NCI-H1436 (cell line): ENCODE results near the gene FSIP2.

ENCODE experiments used
- DNase-seq: peaks from one replicate; lab custom pipeline; 2025; lab: John Stamatoyannopoulos, UW

The FSIP2 gene

GRCh38 chr2:185738679-185739472, at the start of gene FSIP2:
Gene FSIP2 (plus strand): TSS chr2:185738804. CDS start chr2:185738895, 91 bp downstream.
- DNase-seq: no peak

- DNase-seq: no peak
Observed at GRCh38 chr2:185689906-185690539, 48.6 kb upstream of the FSIP2 start.

- DNase-seq: no peak
Observed at GRCh38 chr2:185695711-185696235, 42.8 kb upstream of the FSIP2 start.

- no peak for DNase-seq
Observed at GRCh38 chr2:185700883-185701282, 37.7 kb upstream of the FSIP2 start.

GRCh38 chr2:185734658-185735057, 3.9 kb upstream of the FSIP2 start:
- no peak for DNase-seq

GRCh38 chr2:185736210-185736609, 2.4 kb upstream of the FSIP2 start:
- no peak for DNase-seq

GRCh38 chr2:185745864-185746859, 7.6 kb downstream of the FSIP2 start:
- no peak for DNase-seq

GRCh38 chr2:185757356-185757755, 18.8 kb downstream of the FSIP2 start:
- DNase-seq: no peak

- no peak for DNase-seq
Observed at GRCh38 chr2:185771396-185771795, 32.8 kb downstream of the FSIP2 start.

- no peak for DNase-seq
Observed at GRCh38 chr2:185780890-185781289, 42.3 kb downstream of the FSIP2 start.

GRCh38 chr2:185782223-185782769, 43.7 kb downstream of the FSIP2 start:
- DNase-seq: no peak

- DNase-seq: no peak
Observed at GRCh38 chr2:185785156-185785555, 46.6 kb downstream of the FSIP2 start.

GRCh38 chr2:185785851-185786473, 47.4 kb downstream of the FSIP2 start:
- no peak for DNase-seq

GRCh38 chr2:185787227-185788145, 48.9 kb downstream of the FSIP2 start:
- no peak for DNase-seq

GRCh38 chr2:185790361-185790760, 51.8 kb downstream of the FSIP2 start:
- DNase-seq: no peak

GRCh38 chr2:185793532-185794345, 55.1 kb downstream of the FSIP2 start:
- DNase-seq: no peak

GRCh38 chr2:185796758-185797157, 58.2 kb downstream of the FSIP2 start:
- DNase-seq: no peak

GRCh38 chr2:185802926-185803325, 64.3 kb downstream of the FSIP2 start:
- DNase-seq: no peak

GRCh38 chr2:185806783-185807182, 68.2 kb downstream of the FSIP2 start:
- DNase-seq: no peak
